Measurements from ENCODE around the gene RCOR3.
A peak's percentile ranks its signal among the peaks of the same experiment; 100 is the strongest.
"Not testable (repeated sequence)": the region's sequence is repeated elsewhere in the genome, so short reads cannot be mapped to it uniquely, and the experiment has no call there.

RCOR3 gene

DNA sequence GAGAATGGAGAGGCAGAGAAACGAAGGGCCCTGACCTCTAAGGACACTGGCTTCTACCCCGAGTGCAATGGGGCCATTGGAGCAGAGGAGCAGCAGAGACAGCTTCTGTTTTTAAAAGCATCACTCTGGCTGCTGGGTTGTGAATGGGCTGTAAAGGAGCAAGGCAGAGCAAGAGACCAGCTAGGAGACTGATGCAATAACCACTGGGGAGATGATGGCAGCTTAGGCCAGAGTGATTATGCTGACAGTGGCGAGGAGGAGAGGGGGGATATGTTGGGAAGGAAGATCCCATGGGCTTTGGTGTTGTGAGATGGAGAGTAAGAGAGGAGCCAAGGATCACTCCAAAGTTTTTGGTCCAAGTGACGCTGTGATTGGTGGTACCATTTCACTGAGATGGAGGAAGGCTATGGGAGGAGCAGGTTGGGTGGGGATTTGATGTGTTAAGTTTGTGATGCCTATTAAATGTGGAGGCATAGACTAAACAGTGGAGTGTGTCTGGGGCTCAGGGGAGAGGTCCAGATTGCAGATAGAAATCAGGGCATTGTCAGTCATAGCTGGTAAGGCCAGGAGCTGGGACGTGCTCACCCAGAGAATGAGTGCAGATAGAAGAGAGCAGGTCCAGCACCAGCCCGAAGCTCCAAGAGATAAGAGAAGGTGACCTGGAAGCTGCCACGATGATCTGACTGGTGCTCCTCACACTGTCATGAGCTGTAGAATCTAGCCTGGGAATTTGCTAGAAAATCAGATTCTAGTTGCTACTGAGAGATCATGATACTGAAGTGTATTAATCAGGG lies 78.5 kb downstream of the RCOR3 start:
- DNase-seq (ENCODE audit: insufficient read length, low spot score), result no peak
- no peak for FAIRE-seq

DNA sequence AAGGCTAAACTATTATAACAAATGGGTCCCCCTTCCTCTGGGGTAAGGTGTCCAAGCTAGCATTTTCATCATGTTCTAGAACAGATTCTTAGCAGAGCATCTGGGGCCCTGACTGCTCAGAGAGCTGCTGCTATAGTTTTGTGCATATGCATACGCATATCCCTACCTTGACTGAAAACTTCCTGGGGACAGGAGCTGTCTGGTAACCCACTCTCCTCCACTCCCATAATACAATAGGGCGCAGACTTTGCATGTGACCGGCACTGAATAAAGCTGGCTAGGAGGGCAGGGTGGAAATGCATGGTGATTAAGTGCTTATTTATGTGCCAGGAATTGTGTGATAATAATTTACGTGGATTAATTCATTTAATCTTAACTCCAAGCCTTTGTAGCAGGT lies 79.1 kb downstream of the RCOR3 start:
- DNase-seq (ENCODE audit: insufficient read length, low spot score) (no peak), FAIRE-seq (no peak)

DNA sequence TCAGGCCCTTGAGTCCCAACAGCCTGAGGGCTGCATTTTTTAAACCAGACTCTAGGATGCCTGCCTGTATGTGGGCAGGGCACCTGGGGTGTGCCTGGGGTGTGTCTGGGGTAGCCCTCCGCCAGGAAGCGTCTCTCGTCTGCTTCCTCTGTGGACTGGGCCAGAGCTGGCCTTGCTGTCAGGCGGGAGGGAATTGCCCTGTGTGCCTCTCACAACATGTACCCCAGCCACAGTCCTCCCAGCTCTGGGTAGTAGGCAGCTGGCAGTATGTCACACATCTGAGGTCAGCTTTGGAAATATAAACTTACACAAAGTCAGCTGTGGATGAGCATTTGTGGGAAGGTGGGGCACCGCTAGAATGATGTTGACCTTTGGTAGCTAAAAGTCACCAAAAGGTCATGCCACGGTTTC lies 80.5 kb downstream of the RCOR3 start:
- no peak for FAIRE-seq
- no peak for DNase-seq (ENCODE audit: insufficient read length, low spot score)

DNA sequence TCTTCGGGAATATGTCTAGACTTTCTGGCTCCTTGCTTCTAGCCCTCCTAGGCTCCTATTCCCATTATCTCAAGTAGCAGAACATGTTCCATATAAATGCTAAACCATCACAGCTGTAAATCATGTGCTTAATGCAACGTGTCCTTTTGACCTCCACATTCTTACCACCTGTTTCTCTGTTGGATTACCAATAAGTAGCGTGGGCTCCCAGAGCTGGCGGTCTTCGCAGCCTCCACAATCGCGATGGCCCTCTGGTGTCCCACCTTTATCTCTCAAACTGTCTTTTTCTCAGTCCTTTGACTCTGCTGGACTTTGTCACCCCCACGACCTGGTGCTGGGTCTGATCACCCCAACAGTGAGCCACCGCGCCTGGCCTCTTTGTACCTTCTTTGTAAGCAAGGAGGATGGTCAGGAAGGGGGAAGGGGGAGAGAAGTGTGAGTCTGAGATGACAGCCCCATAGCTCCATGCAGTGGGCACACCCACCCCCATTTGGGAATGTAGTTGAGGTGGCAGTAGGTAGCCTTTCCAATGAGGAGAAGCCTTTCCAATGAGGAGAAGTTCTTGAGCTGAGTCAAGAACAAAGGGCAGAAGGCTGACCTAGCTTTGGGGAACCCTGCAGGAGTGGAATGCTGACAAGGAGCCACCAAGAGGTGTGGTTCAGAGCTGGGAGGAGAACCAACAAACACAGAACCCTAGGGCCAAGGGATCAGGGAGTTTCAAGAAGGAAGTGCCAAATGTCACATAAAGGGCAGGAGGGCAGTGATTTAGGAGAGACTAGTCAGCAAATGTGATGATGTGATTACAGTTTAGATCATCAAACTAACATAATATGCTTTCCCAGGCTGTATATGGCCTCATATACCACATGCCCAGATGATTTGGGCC lies 81.7 kb downstream of the RCOR3 start:
- DNase-seq (ENCODE audit: insufficient read length, low spot score), result no peak
- no peak for FAIRE-seq

DNA sequence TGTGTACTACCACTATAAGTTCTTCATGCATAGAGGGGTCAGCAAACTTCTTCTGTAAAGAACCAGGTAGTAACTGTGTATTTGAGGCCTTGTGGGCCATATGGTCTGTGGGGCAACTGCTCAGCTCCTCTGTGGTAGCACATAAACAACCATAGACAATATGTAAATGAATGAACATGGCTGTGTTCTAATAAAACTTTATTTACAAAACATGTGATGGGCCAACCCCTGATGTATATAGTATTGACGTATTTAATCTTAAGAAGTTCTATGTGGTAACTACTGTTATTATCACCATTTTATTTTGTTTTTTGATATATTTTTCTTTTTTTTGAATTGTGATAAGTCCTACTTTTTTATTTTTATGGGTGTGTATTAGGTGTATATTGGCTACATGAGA lies 82.8 kb downstream of the RCOR3 start:
- no peak for FAIRE-seq
- DNase-seq (ENCODE audit: insufficient read length, low spot score), result no peak

DNA sequence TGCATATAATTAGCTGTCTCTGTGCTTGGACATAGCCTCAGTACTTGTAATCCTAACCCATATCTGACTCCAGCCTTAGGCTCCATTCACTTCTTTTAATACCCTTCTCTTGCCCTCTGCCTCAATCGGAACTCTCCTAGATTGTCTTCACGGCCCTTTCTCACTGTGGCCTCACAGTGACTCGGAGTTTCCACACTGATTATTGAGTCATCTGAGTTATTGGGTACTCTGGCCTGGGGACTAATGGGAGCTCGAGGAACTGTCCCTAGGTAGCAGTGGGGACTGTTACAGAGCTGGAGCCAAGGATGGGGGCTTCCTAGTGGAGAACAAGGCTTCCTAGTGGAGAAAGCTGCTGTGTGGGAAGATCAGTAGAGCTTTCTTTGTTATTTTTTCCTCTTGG lies 84.4 kb downstream of the RCOR3 start:
- no peak for FAIRE-seq
- DNase-seq (ENCODE audit: insufficient read length, low spot score), result no peak

DNA sequence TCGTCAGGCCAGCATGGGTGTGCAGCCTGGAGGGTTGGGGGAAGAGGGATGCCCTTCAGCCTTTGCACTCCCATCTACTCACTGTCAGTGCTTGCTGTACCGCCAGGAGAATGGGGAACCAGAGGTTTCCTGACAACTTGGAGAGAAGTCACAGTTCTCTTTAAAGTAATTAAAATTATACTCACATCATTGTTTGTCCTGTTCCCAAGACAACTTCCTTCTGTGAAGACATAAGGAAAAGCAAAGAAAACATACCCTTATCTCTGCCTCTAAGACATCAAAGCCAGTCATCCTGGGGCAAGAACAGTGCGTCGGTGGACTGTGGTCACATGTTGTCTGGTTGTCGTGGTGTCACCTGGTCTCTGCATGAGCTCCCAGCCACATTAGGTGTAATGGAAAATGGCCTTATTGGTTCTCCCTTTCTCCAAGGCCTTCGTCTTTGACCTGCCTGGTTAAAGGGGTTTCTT lies 85.0 kb downstream of the RCOR3 start:
- FAIRE-seq (no peak), DNase-seq (ENCODE audit: insufficient read length, low spot score) (no peak)

DNA sequence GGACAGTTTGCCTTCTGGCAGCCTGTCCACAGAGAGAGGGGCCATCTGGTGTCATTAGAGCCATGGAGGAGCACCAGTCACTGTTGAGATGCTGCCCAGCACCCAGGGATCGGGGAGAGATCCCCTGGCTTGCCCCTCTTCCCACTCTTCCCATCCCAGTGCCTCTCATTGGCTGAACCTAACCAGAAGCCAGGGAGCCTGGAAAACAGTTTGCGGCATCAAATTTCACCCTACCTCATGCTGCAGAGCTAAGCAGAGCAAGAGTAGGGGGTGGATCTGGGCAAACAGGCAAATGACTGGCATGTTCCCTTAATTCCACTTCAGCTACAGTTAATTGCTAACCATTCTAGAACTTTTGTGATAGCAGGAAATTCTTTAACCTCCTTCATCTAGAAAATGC lies 86.6 kb downstream of the RCOR3 start:
- FAIRE-seq (no peak), DNase-seq (ENCODE audit: insufficient read length, low spot score) (no peak)

DNA sequence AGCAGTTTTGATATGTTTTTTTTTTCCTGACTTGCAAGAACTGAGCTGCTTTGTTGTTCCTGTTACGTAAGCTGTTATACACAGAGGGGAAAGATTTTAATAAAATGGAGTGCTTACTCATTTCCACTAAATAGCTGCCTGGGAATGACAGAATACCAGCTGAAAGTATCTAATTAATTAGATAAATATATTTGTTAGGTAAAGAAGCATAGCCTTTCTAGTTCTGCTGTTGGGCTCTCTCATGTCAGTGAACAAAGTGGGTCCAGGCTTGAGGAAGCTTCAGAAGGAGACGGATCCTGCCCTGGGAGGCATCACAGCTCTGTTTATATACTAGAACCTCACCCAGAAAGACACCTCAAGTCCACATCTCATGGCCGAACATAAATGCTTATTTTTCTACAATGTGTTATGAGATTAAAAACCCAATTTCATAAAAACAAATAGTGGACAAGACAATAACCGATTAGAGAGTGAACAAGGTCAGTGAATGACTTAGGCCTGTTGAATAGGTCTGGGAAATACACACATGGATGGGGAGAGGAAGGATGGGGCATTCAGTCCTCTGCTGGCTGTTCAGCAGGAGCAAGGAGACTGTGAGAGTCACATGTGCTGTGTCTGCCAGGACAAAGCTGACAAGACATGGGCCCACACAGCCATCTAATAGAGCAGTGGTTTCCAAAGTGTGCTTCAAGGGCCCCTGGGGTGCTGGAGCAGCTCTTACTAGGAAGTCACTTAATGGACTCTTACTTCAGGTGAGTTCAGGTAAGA lies 88.1 kb downstream of the RCOR3 start:
- DNase-seq (ENCODE audit: insufficient read length, low spot score), result no peak
- no peak for FAIRE-seq

DNA sequence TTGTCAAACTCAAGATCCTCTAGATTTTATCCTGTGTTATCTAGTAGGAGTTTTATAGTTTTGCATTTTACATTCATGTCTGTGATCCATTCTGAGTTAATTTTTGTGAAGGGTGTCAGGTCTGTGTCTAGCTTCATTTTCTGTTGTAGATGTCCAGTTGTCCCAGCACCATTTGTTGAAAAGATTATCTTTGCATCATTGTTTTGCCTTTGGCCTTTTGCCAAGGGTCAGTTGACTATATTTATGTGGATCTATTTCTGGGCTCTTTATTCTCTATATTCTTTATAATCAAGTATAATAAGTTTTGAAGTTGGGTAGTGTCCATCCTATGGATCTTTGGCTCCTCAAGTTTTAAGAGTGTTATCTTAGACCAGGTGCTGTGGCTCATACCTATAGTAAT lies 89.4 kb downstream of the RCOR3 start:
- no peak for FAIRE-seq

DNA sequence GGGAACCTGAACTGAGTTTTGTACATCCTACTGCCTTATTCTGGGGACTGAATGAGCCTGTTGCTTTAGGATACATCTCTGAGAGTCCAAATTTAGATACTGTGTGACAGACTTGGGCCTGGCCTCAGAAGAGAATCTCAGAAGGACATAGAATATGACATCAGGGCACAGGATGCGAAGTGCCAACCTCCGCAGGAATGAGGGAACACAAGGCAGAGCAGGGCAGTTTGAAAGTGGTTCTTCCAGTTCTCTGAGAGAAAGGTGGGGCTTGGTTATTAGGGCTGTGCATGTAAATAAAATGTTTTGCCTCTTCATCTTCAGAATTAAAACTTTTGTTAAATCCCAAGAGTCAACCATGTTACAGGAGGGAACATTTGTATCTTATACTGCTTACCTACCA lies 90.6 kb downstream of the RCOR3 start:
- DNase-seq (ENCODE audit: insufficient read length, low spot score) (no peak), FAIRE-seq (no peak)

More for the DNA sequence above, 89.4 kb downstream of the RCOR3 start:
- DNase-seq (ENCODE audit: insufficient read length, low spot score), result no peak

DNA sequence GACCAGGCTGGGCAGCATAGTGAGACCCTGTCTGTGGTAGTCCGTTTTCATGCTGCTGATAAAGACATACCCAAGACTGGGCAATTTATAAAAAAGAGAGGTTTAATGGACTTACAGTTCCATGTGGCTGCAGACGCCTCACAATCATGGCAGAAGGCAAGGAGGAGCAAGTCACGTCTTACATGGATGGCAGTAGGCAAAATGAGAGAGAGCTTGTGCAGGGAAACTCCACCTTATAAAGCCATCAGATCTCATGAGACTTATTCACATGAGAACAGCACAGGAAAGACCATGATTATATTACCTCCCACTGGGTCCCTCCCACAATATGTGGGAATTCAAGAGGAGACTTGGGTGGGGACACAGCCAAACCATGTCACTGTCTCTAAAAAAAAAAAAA lies 92.9 kb downstream of the RCOR3 start:
- not testable (repeated sequence) for FAIRE-seq; DNase-seq (ENCODE audit: insufficient read length, low spot score)

DNA sequence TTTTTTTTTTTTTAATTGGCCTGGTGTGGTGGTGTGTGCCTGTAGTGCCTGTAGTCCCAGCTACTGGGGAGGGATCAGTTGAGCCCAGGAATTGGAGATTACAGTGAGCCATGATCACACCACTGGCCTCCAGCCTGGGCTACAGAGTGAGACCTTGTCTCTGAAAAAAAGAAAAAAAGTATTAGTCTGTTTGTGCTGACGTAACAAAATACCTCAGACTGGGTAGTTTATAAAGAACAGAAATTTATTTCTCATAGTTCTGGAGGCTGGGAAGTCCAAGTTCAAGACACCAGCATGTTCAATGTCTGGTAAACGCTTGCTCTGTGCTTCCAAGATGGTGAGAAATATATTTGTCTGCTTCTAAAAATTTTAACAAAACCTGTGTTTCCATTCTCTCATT lies 93.3 kb downstream of the RCOR3 start:
- FAIRE-seq (no peak), DNase-seq (ENCODE audit: insufficient read length, low spot score) (no peak)

DNA sequence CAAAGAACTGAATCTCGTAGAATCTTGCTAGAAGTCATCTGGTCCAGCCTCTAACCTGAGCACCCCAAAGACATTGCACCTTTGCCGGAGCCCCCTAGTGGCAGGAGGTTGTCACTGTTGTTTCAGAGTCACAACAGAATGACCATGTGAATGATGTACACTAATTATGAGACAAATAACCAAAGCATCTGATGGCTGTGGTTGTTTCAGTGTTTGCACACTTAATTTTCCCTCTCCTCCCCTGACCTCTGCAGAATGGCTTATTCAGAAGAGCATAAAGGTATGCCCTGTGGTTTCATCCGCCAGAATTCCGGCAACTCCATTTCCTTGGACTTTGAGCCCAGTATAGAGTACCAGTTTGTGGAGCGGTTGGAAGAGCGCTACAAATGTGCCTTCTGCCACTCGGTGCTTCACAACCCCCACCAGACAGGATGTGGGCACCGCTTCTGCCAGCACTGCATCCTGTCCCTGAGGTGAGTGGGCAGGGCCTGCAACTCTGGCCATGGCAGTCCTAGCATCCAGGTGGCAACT lies 93.9 kb downstream of the RCOR3 start:
- DNase-seq (ENCODE audit: insufficient read length, low spot score) (peak; percentile 54), FAIRE-seq (peak; percentile 76)

DNA sequence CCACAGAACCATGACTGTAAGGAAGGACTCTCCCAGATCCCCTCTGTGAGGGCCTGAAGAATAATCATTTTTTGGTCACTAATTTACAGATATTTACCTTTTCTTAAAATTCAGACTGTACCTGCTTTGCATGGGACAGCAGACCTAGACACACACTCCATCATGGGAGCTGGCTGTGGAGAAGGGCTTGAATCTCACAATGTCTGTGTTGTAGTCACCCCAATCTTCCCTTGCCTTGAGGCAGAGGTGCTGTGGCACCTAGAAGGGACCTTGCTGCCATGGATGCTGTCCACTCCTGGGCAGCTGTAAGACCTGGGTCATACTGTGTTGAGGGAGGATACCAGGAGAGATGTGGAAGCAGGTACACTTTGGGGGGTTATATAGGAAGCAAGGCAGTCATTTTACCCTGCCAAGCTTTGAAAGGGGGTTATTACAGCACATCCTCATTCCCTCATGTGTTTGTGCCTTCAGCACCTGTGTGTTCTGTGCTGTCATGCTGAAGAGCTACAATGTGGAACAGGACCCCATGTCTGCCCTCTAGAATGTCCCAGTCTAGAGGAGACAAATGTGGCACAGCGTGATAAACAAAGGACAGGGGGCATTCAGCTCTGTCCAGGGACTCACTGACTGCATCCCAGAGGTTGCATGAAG lies 94.5 kb downstream of the RCOR3 start:
- DNase-seq (ENCODE audit: insufficient read length, low spot score) (no peak), FAIRE-seq (no peak)

DNA sequence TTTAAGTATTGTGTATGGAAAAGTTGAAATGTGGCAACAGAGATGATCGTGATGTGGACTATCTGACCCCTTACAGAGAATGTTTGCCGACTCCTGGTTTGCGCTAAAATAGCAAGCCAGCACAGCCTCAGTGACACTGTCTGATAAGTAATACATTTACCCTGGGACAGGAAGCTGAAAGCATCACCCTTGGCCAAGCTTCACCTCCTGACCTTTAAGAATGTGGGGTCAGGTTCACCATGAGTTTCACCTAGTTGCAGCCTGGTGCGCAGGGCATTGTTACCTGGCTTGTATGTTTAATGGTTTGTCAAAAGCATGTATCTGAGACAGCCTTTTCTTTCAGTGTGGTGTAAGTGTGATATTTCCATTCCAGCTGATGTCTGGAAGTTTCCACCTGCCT lies 96.7 kb downstream of the RCOR3 start:
- no peak for DNase-seq (ENCODE audit: insufficient read length, low spot score)
- FAIRE-seq, result no peak

DNA sequence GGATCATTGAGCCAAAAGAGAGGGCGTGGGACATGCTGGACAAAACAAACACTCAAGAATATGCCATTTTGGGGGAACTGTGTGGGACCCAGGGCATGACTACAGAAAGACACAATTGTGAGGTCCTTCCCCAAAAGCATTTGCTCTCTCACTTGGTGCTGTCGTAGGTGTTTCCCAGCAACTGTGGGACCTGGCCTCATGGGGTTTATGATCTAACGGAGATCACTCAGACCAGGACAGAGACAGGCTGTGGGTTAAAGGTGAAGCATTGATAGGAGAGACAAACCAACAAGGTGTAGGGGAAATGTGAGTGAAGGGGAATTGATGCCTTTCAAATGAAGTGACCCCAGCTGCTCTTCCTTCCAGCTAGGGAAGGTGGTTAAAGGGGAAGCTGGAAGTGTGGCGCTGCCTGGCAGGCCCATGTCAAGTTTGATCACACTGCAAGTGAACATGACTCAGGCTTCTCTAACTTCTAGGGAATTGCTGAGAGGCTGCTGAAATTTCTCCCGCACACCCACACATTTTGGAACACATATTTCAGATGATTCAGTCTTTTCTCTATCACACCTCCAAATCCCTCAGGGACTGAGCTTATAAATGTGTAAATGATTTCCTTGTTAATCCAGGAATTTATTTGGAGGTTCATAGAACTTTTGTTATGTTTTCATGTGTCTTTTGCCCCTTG lies 97.7 kb downstream of the RCOR3 start:
- DNase-seq (ENCODE audit: insufficient read length, low spot score) (no peak), FAIRE-seq (no peak)

DNA sequence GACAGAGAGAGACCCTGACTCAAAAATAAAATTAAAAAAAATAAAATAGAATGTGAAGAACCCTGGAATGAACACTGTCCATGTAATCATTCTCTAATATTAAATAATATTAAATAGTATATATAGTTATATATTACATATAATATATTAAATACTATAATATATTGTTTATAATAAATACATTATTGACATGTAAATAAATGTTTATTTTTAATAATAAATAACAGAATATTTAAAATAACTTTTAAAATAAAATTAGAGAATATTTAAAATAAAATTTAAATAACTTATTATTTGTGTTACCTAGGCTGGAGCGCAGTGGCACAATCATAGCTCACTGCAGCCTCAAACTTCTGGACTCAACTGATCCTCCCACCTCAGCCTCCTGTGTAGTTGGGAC lies 99.5 kb downstream of the RCOR3 start:
- DNase-seq (ENCODE audit: insufficient read length, low spot score) (no peak), FAIRE-seq (no peak)

DNA sequence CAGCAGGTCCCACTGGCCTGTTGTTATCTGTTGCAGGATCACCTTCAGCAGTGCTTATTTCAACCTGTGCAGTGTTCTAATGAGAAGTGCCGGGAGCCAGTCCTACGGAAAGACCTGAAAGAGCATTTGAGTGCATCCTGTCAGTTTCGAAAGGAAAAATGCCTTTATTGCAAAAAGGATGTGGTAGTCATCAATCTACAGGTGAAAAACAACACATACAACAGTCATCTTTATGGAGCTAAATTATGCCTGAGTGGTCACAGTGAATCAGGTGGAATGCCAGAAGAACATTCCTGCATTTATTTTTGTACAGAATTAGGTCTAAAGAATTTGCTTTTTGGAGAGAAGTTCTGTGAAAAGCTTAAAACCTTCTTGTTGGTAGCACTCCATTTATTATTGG lies 100.7 kb downstream of the RCOR3 start:
- FAIRE-seq (no peak), DNase-seq (ENCODE audit: insufficient read length, low spot score) (no peak)

DNA sequence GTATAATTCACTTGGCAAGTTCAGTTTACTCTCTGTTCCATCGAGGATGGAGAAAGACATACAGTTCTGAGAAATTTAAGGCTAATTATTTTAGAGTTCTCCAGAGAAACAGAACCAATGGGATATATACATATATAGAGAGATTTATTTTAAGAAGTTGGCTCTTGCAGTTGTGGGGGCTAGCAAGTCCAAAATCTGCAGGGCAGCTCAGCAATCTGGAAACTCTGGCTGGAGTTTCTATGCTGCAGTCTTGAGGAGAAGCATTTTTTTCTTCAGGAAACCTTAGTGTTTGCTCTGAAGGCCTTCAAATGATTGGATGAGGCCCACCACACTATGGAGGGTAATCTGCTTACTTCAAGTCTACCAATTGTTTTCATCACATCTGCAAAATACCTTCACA lies 102.0 kb downstream of the RCOR3 start:
- no peak for FAIRE-seq

More for the DNA sequence above, 102.0 kb downstream of the RCOR3 start:
- no peak for DNase-seq (ENCODE audit: insufficient read length, low spot score)

Data from GM19239 (cell line).